Measurements from ENCODE around the gene GRIN3A.
"Not testable (repeated sequence)": the region's sequence is repeated elsewhere in the genome, so short reads cannot be mapped to it uniquely, and the experiment has no call there.

Gene GRIN3A

GRCh38 chr9:101592788-101593187 is 145.7 kb downstream of the GRIN3A start:
- Histone ChIP-seq H2BK15ac (ENCODE audit: low read length) (no peak overlapping the region), H2AK5ac (ENCODE audit: low read depth, low read length) (no peak overlapping the region), H3K4ac (ENCODE audit: low read length) (no peak overlapping the region), H3K4me2 (ENCODE audit: insufficient read depth, low read length, poor library complexity, severe bottlenecking) (no peak overlapping the region), H2BK12ac (ENCODE audit: low read length) (no peak overlapping the region), H4K8ac (ENCODE audit: low read depth, low read length) (no peak overlapping the region), H3K79me1 (ENCODE audit: low read depth, low read length) (no peaks in the 10 kb centered on the region), H3K27me3 (ENCODE audit: control insufficient read depth in 3 of 3, insufficient read depth in 3 of 3, low read depth in 1 of 3, low read length in 3 of 3) (no peaks in the 10 kb centered on the region), H2BK120ac (ENCODE audit: low read depth, low read length) (no peak overlapping the region), H3K18ac (ENCODE audit: low read length) (no peak overlapping the region), H3K14ac (ENCODE audit: low read length) (no peak overlapping the region), H4K91ac (ENCODE audit: low read depth, low read length, poor library complexity) (no peak overlapping the region), H3K4me1 (ENCODE audit: control insufficient read depth in 2 of 2, insufficient read depth in 1 of 2, low read depth in 1 of 2, low read length in 2 of 2) (no peaks in the 10 kb centered on the region), H2AFZ (ENCODE audit: low read length) (no peak overlapping the region), H2BK5ac (ENCODE audit: low read length) (no peak overlapping the region), H3K9me3 (replicated peaks in 1 of 2; ENCODE audit: control insufficient read depth in 2 of 2, insufficient read depth in 1 of 2, low read depth in 1 of 2, low read length in 2 of 2) (no peaks in the 10 kb centered on the region), H3K27ac (replicated peaks; ENCODE audit: low read length) (no peak overlapping the region), H3K4me3 (ENCODE audit: low read length in 2 of 2) (no peak overlapping the region), H3K23ac (ENCODE audit: low read depth, low read length, poor library complexity) (no peak overlapping the region), H3K36me3 (replicated peaks in 1 of 2; ENCODE audit: control insufficient read depth in 2 of 2, insufficient read depth in 2 of 2, low read length in 2 of 2) (peaks cover 0 to 1% of the 10 kb centered on the region in 2 donors), H3K9ac (ENCODE audit: low read depth, low read length, poor library complexity) (no peak overlapping the region)
- DNase-seq (ENCODE audit: low spot score) = no peak

- H3K4me2 ChIP-seq (ENCODE audit: insufficient read depth, low read length, poor library complexity, severe bottlenecking) = no peak overlapping the region
- no peaks in the 10 kb centered on the region for H3K9me3 ChIP-seq (replicated peaks in 1 of 2; ENCODE audit: control insufficient read depth in 2 of 2, insufficient read depth in 1 of 2, low read depth in 1 of 2, low read length in 2 of 2)
- no peak overlapping the region for H2AK5ac ChIP-seq (ENCODE audit: low read depth, low read length)
- H3K79me1 ChIP-seq (ENCODE audit: low read depth, low read length) = no peaks in the 10 kb centered on the region
- no peak overlapping the region for H2BK120ac ChIP-seq (ENCODE audit: low read depth, low read length)
- H2BK5ac ChIP-seq (ENCODE audit: low read length) = no peak overlapping the region
- no peak overlapping the region for H3K27ac ChIP-seq (replicated peaks; ENCODE audit: low read length)
- peaks cover 0 to 1% of the 10 kb centered on the region in 2 donors for H3K36me3 ChIP-seq (replicated peaks in 1 of 2; ENCODE audit: control insufficient read depth in 2 of 2, insufficient read depth in 2 of 2, low read length in 2 of 2)
- no peak overlapping the region for H3K18ac ChIP-seq (ENCODE audit: low read length)
- no peak overlapping the region for H4K91ac ChIP-seq (ENCODE audit: low read depth, low read length, poor library complexity)
- H2BK15ac ChIP-seq (ENCODE audit: low read length) = no peak overlapping the region
- H3K14ac ChIP-seq (ENCODE audit: low read length) = no peak overlapping the region
- no peak overlapping the region for H3K23ac ChIP-seq (ENCODE audit: low read depth, low read length, poor library complexity)
- no peak overlapping the region for H4K8ac ChIP-seq (ENCODE audit: low read depth, low read length)
- no peaks in the 10 kb centered on the region for H3K4me1 ChIP-seq (ENCODE audit: control insufficient read depth in 2 of 2, insufficient read depth in 1 of 2, low read depth in 1 of 2, low read length in 2 of 2)
- DNase-seq (ENCODE audit: low spot score) = no peak
- no peak overlapping the region for H3K4me3 ChIP-seq (ENCODE audit: low read length in 2 of 2)
- no peak overlapping the region for H2AFZ ChIP-seq (ENCODE audit: low read length)
- H3K27me3 ChIP-seq (ENCODE audit: control insufficient read depth in 3 of 3, insufficient read depth in 3 of 3, low read depth in 1 of 3, low read length in 3 of 3) = no peaks in the 10 kb centered on the region
- no peak overlapping the region for H3K9ac ChIP-seq (ENCODE audit: low read depth, low read length, poor library complexity)
- no peak overlapping the region for H3K4ac ChIP-seq (ENCODE audit: low read length)
- no peak overlapping the region for H2BK12ac ChIP-seq (ENCODE audit: low read length)
These were observed 146.5 kb downstream of the GRIN3A start for GRCh38 chr9:101591787-101592446.

- Histone ChIP-seq H3K27ac (replicated peaks; ENCODE audit: low read length) (no peak overlapping the region), H3K79me1 (ENCODE audit: low read depth, low read length) (no peaks in the 10 kb centered on the region), H2BK120ac (ENCODE audit: low read depth, low read length) (no peak overlapping the region), H3K14ac (ENCODE audit: low read length) (no peak overlapping the region), H2AK5ac (ENCODE audit: low read depth, low read length) (no peak overlapping the region), H3K9ac (ENCODE audit: low read depth, low read length, poor library complexity) (no peak overlapping the region), H3K9me3 (replicated peaks in 1 of 2; ENCODE audit: control insufficient read depth in 2 of 2, insufficient read depth in 1 of 2, low read depth in 1 of 2, low read length in 2 of 2) (no peaks in the 10 kb centered on the region), H4K91ac (ENCODE audit: low read depth, low read length, poor library complexity) (no peak overlapping the region), H2BK5ac (ENCODE audit: low read length) (no peak overlapping the region), H3K4me3 (ENCODE audit: low read length in 2 of 2) (no peak overlapping the region), H3K4ac (ENCODE audit: low read length) (no peak overlapping the region), H2AFZ (ENCODE audit: low read length) (no peak overlapping the region), H3K36me3 (replicated peaks in 1 of 2; ENCODE audit: control insufficient read depth in 2 of 2, insufficient read depth in 2 of 2, low read length in 2 of 2) (peaks cover 0 to 1% of the 10 kb centered on the region in 2 donors), H4K8ac (ENCODE audit: low read depth, low read length) (no peak overlapping the region), H3K23ac (ENCODE audit: low read depth, low read length, poor library complexity) (no peak overlapping the region), H2BK15ac (ENCODE audit: low read length) (no peak overlapping the region), H2BK12ac (ENCODE audit: low read length) (no peak overlapping the region), H3K4me1 (ENCODE audit: control insufficient read depth in 2 of 2, insufficient read depth in 1 of 2, low read depth in 1 of 2, low read length in 2 of 2) (no peaks in the 10 kb centered on the region), H3K4me2 (ENCODE audit: insufficient read depth, low read length, poor library complexity, severe bottlenecking) (no peak overlapping the region), H3K27me3 (ENCODE audit: control insufficient read depth in 3 of 3, insufficient read depth in 3 of 3, low read depth in 1 of 3, low read length in 3 of 3) (no peaks in the 10 kb centered on the region), H3K18ac (ENCODE audit: low read length) (no peak overlapping the region)
- DNase-seq (ENCODE audit: low spot score) = no peak
- WGBS, 2 donors (ENCODE audit: extremely low coverage in 2 of 2, insufficient read length in 2 of 2, insufficient replicate concordance in 1 of 2) = no CpG with 5 or more reads among the region's 3 CpGs
These were observed 147.5 kb downstream of the GRIN3A start for GRCh38 chr9:101590901-101591300.

- not testable (repeated sequence) for H3K4me3 ChIP-seq (ENCODE audit: low read length in 2 of 2); H4K8ac ChIP-seq (ENCODE audit: low read depth, low read length); H3K27ac ChIP-seq (replicated peaks; ENCODE audit: low read length); H3K79me1 ChIP-seq (ENCODE audit: low read depth, low read length); H3K18ac ChIP-seq (ENCODE audit: low read length); H3K9me3 ChIP-seq (replicated peaks in 1 of 2; ENCODE audit: control insufficient read depth in 2 of 2, insufficient read depth in 1 of 2, low read depth in 1 of 2, low read length in 2 of 2); H2BK120ac ChIP-seq (ENCODE audit: low read depth, low read length); H3K27me3 ChIP-seq (ENCODE audit: control insufficient read depth in 3 of 3, insufficient read depth in 3 of 3, low read depth in 1 of 3, low read length in 3 of 3); H3K4me2 ChIP-seq (ENCODE audit: insufficient read depth, low read length, poor library complexity, severe bottlenecking); DNase-seq (ENCODE audit: low spot score); H3K36me3 ChIP-seq (replicated peaks in 1 of 2; ENCODE audit: control insufficient read depth in 2 of 2, insufficient read depth in 2 of 2, low read length in 2 of 2); H3K4me1 ChIP-seq (ENCODE audit: control insufficient read depth in 2 of 2, insufficient read depth in 1 of 2, low read depth in 1 of 2, low read length in 2 of 2); H3K14ac ChIP-seq (ENCODE audit: low read length); H2BK12ac ChIP-seq (ENCODE audit: low read length); H2BK5ac ChIP-seq (ENCODE audit: low read length); H3K23ac ChIP-seq (ENCODE audit: low read depth, low read length, poor library complexity); H4K91ac ChIP-seq (ENCODE audit: low read depth, low read length, poor library complexity); H2AK5ac ChIP-seq (ENCODE audit: low read depth, low read length); H2BK15ac ChIP-seq (ENCODE audit: low read length); H3K9ac ChIP-seq (ENCODE audit: low read depth, low read length, poor library complexity); H2AFZ ChIP-seq (ENCODE audit: low read length); H3K4ac ChIP-seq (ENCODE audit: low read length)
- WGBS, 2 donors (ENCODE audit: extremely low coverage in 2 of 2, insufficient read length in 2 of 2, insufficient replicate concordance in 1 of 2) = no CpG with 5 or more reads among the region's 6 CpGs
These were observed 148.4 kb downstream of the GRIN3A start for GRCh38 chr9:101590074-101590473.

All from neuronal stem cell (in vitro differentiated cells).